ENCODE results near the gene KBTBD13.

- no peak for TF ChIP-seq CTCF (IDR thresholded peaks at IDR 0.05)
- no peak for TF ChIP-seq POLR2A (IDR thresholded peaks at IDR 0.05)
These were observed 39.0 kb downstream of the KBTBD13 start for GRCh38 chr15:65115542-65115941.
